ENCODE results near the gene CLK1.

Gene CLK1

GRCh38 chr2:200852605-200853004 is 11.9 kb downstream of the CLK1 start:
- Histone ChIP-seq H3K9me2 (replicated peaks; ENCODE audit: low read depth, low read length) (no peaks in the 10 kb centered on the region), H3K27me3 (ENCODE audit: insufficient read depth, low read length, poor library complexity, severe bottlenecking) (no peaks in the 10 kb centered on the region), H3K4me2 (ENCODE audit: low read depth, low read length, poor library complexity, severe bottlenecking) (no peak overlapping the region), H3K36me3 (ENCODE audit: insufficient read depth, low read length) (peaks cover 64% of the 10 kb centered on the region), H3K4me1 (ENCODE audit: insufficient read depth, low read length, poor library complexity, severe bottlenecking) (peaks cover 6% of the 10 kb centered on the region), H4K20me1 (ENCODE audit: insufficient read depth, low read length, poor library complexity, severe bottlenecking) (peaks cover 51% of the 10 kb centered on the region), H3K9me3 (ENCODE audit: insufficient read depth, low read depth, low read length) (no peaks in the 10 kb centered on the region), H3K9ac (ENCODE audit: low read depth, low read length, poor library complexity, severe bottlenecking) (no peak overlapping the region), H3F3A (ENCODE audit: low read depth) (peaks cover 7% of the 10 kb centered on the region; the same call in 1 of the 2 replicates), H2AFZ (ENCODE audit: low read length) (no peak overlapping the region), H3K4me3 (ENCODE audit: low read length, poor library complexity, severe bottlenecking) (no peak overlapping the region), H3K79me2 (ENCODE audit: insufficient read depth, low read length) (peaks cover 31% of the 10 kb centered on the region)
- TF ChIP-seq EZH2phosphoT487 (IDR thresholded peaks at IDR 0.05; ENCODE audit: borderline replicate concordance) (no peak), CTCF (conservative IDR thresholded peaks at IDR 0.05; ENCODE audit: low read length) (no peak)

GRCh38 chr2:200851398-200852248 is 12.8 kb downstream of the CLK1 start:
- Histone ChIP-seq H3F3A (ENCODE audit: low read depth) (peaks cover 7% of the 10 kb centered on the region; the same call in 1 of the 2 replicates), H3K4me2 (ENCODE audit: low read depth, low read length, poor library complexity, severe bottlenecking) (no peak overlapping the region)

GRCh38 chr2:200850512-200851256 is 13.8 kb downstream of the CLK1 start:
- Histone ChIP-seq H3K4me2 (ENCODE audit: low read depth, low read length, poor library complexity, severe bottlenecking) (no peak overlapping the region), H3K9me2 (replicated peaks; ENCODE audit: low read depth, low read length) (no peaks in the 10 kb centered on the region), H3K79me2 (ENCODE audit: insufficient read depth, low read length) (peaks cover 15% of the 10 kb centered on the region; the same call in 1 of the 2 replicates), H4K20me1 (ENCODE audit: insufficient read depth, low read length, poor library complexity, severe bottlenecking) (peaks cover 35% of the 10 kb centered on the region), H2AFZ (ENCODE audit: low read length) (no peak overlapping the region), H3K36me3 (ENCODE audit: insufficient read depth, low read length) (peaks cover 47% of the 10 kb centered on the region), H3K27me3 (ENCODE audit: insufficient read depth, low read length, poor library complexity, severe bottlenecking) (no peaks in the 10 kb centered on the region), H3K4me3 (ENCODE audit: low read length, poor library complexity, severe bottlenecking) (no peak overlapping the region), H3F3A (ENCODE audit: low read depth) (peaks cover 7% of the 10 kb centered on the region; the same call in 1 of the 2 replicates), H3K9ac (ENCODE audit: low read depth, low read length, poor library complexity, severe bottlenecking) (no peak overlapping the region), H3K4me1 (ENCODE audit: insufficient read depth, low read length, poor library complexity, severe bottlenecking) (no peaks in the 10 kb centered on the region), H3K9me3 (ENCODE audit: insufficient read depth, low read depth, low read length) (no peaks in the 10 kb centered on the region)
- TF ChIP-seq EZH2phosphoT487 (IDR thresholded peaks at IDR 0.05; ENCODE audit: borderline replicate concordance) (no peak), CTCF (conservative IDR thresholded peaks at IDR 0.05; ENCODE audit: low read length) (no peak)

More at GRCh38 chr2:200851398-200852248, 12.8 kb downstream of the CLK1 start:
- Histone ChIP-seq H3K36me3 (ENCODE audit: insufficient read depth, low read length) (peaks cover 54% of the 10 kb centered on the region), H3K4me1 (ENCODE audit: insufficient read depth, low read length, poor library complexity, severe bottlenecking) (no peaks in the 10 kb centered on the region), H3K4me3 (ENCODE audit: low read length, poor library complexity, severe bottlenecking) (no peak overlapping the region), H2AFZ (ENCODE audit: low read length) (no peak overlapping the region), H4K20me1 (ENCODE audit: insufficient read depth, low read length, poor library complexity, severe bottlenecking) (peaks cover 41% of the 10 kb centered on the region), H3K79me2 (ENCODE audit: insufficient read depth, low read length) (peaks cover 22% of the 10 kb centered on the region), H3K9me2 (replicated peaks; ENCODE audit: low read depth, low read length) (no peaks in the 10 kb centered on the region), H3K27me3 (ENCODE audit: insufficient read depth, low read length, poor library complexity, severe bottlenecking) (no peaks in the 10 kb centered on the region), H3K9me3 (ENCODE audit: insufficient read depth, low read depth, low read length) (no peaks in the 10 kb centered on the region), H3K9ac (ENCODE audit: low read depth, low read length, poor library complexity, severe bottlenecking) (no peak overlapping the region)
- TF ChIP-seq EZH2phosphoT487 (IDR thresholded peaks at IDR 0.05; ENCODE audit: borderline replicate concordance): no peak
- TF ChIP-seq CTCF (conservative IDR thresholded peaks at IDR 0.05; ENCODE audit: low read length): no peak

Measured in Loucy (cell line).